Caco-2 (cell line): Measurements from ENCODE around the gene SCAF4. TPM values are rescaled to one million over a fixed set of nuclear protein-coding genes. Genes with fewer than 3 reads are reported as not detected.

Experiments used
- BruUV-seq: library from RNA; stranded (reverse); fragments of 400-500 nt; replicated peaks from 2 replicates; lab custom pipeline; 2021; lab: Mats Ljungman, UMichigan
- CTCF ChIA-PET: fragments of 300-600 bp; sonication (Branson Sonifier 250); formaldehyde crosslinking; loops from one replicate; lab custom pipeline; 2022; ENCODE audit warnings: antibody characterized with exemption; lab: Charles Lee
- POLR2A ChIA-PET: fragments of 300-600 bp; sonication (Branson Sonifier 250); formaldehyde crosslinking; loops from one replicate; lab custom pipeline; 2022; ENCODE audit warnings: antibody characterized with exemption; lab: Charles Lee
- DNase-seq, 2 experiments: peaks; one replicate each; pipeline versions ENCODE4 v3.0.0 to v3.0.0-alpha.2; 2020 to 2022
- H3K27me3 ChIP-seq: replicated peaks from 2 replicates; pipeline ENCODE4 v1.6.0; 2011; ENCODE audit warnings: low read length; ENCODE audit not compliant: control insufficient read depth, insufficient read depth
- H3K36me3 ChIP-seq: 2 replicates; pipeline ENCODE4 v1.5.1; 2011; ENCODE audit warnings: low read length; ENCODE audit not compliant: control insufficient read depth, insufficient read depth
- H3K4me1 ChIP-seq: fragments of 250-450 bp; sonication (Bioruptor Pico); 2 replicates; pipeline ENCODE4 v1.5.1; 2020; ENCODE audit warnings: mild to moderate bottlenecking
- H3K4me3 ChIP-seq: 2 replicates; pipeline ENCODE4 v1.5.1; 2011; ENCODE audit warnings: low read depth, mild to moderate bottlenecking, control low read depth, low read length
- H3K9me3 ChIP-seq: fragments of 250-450 bp; sonication (Bioruptor Pico); 2 replicates; pipeline ENCODE4 v1.5.1; 2020; ENCODE audit warnings: mild to moderate bottlenecking, moderate library complexity
- H3K27ac Mint-ChIP-seq: one replicate; pipeline ENCODE4 v1.8.0; 2022; ENCODE audit warnings: mixed read lengths; ENCODE audit not compliant: unreplicated experiment
- H3K27me3 Mint-ChIP-seq: one replicate; pipeline ENCODE4 v1.8.0; 2022; ENCODE audit warnings: mixed read lengths; ENCODE audit not compliant: insufficient read depth, unreplicated experiment
- H3K36me3 Mint-ChIP-seq: one replicate; pipeline ENCODE4 v1.8.0; 2022; ENCODE audit warnings: mild to moderate bottlenecking, mixed read lengths; ENCODE audit not compliant: insufficient read depth, unreplicated experiment
- H3K4me1 Mint-ChIP-seq: one replicate; pipeline ENCODE4 v1.8.0; 2022; ENCODE audit warnings: low read depth, mixed read lengths; ENCODE audit not compliant: unreplicated experiment
- H3K4me3 Mint-ChIP-seq: one replicate; pipeline ENCODE4 v1.8.0; 2022; ENCODE audit warnings: mild to moderate bottlenecking, moderate library complexity, mixed read lengths; ENCODE audit not compliant: unreplicated experiment
- H3K9me3 Mint-ChIP-seq: one replicate; pipeline ENCODE4 v1.8.0; 2022; ENCODE audit warnings: mixed read lengths; ENCODE audit not compliant: unreplicated experiment
- intact Hi-C: fragments of 100-400 bp; cut with micrococcal nuclease; formaldehyde crosslinking; loops from one replicate; pipeline ENCODE4 v1.10.0; 2022; ENCODE audit not compliant: unreplicated experiment
- total RNA-seq: library from RNA; stranded (reverse); gene quantifications from 2 replicates; pipeline ENCODE4 v1.2.3, GENCODE V29; 2022
- TF ChIP-seq, protein P1 (sequence below), 2 experiments: fragments of 200-600 bp in 1 of 2; IDR thresholded peaks; 1 replicate in 1 of 2; 2 replicates in 1 of 2; pipeline versions ENCODE4 v1.5.1 to v1.8.0; 2011 to 2022; ENCODE audit warnings: antibody characterized with exemption in 1 of 2, control low read depth in 1 of 2, inconsistent platforms in 1 of 2, low read depth in 1 of 2, low read length in 1 of 2, mild to moderate bottlenecking in 1 of 2, moderate library complexity in 1 of 2; ENCODE audit not compliant: insufficient read depth in 1 of 2, severe bottlenecking in 1 of 2, unreplicated experiment in 1 of 2

Gene SCAF4
- total RNA-seq, 1 experiment from 2014 or later = 50.2 TPM

- Mint-ChIP-seq H3K27ac (no peak overlapping the region), H3K9me3 (no peaks in the 10 kb centered on the region)
- CTCF ChIA-PET = no interaction called here
Measured at GRCh38 chr21:31687108-31687507, 44.8 kb downstream of the SCAF4 start.

DNA sequence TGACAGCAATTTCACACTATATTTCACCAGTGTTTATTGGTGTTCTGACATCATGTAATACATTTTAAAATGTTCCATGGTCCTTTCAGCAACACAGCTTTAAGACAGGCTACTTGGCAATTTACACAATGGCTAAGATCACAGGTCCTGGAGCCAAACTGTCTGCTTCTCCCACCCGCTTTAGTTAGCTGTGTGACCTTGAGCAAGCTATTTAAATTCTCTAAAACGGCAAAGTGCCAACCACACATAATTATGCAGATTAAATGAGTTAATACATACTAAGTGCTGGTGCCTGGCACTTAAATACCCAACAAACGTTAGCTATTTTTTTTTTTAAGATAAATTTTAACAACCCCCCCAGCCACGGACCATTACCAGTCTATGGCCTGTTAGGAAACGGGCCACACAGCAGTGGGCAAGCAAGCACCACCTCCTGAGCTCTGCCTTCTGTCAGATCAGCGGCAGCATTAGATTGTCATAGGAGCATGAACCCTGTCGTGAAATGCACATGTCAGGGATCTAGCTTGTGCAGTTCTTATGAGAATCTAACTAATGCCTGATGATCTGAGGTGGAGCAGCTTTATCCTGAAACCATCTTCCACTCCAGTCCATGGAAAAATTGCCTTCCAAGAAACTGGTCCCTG is 45.5 kb downstream of the SCAF4 start:
- peaks cover 91% of the 10 kb centered on the region for H3K36me3 Mint-ChIP-seq
- BruUV-seq = no TSS peak

More at GRCh38 chr21:31687108-31687507, 44.8 kb downstream of the SCAF4 start:
- no peaks in the 10 kb centered on the region for H3K4me1 Mint-ChIP-seq
- POLR2A ChIA-PET = no interaction called here
- no peak overlapping the region for H3K4me3 Mint-ChIP-seq
- intact Hi-C loops = no loop called here
- H3K27me3 ChIP-seq = no peaks in the 10 kb centered on the region
- TF ChIP-seq, protein P1, sequence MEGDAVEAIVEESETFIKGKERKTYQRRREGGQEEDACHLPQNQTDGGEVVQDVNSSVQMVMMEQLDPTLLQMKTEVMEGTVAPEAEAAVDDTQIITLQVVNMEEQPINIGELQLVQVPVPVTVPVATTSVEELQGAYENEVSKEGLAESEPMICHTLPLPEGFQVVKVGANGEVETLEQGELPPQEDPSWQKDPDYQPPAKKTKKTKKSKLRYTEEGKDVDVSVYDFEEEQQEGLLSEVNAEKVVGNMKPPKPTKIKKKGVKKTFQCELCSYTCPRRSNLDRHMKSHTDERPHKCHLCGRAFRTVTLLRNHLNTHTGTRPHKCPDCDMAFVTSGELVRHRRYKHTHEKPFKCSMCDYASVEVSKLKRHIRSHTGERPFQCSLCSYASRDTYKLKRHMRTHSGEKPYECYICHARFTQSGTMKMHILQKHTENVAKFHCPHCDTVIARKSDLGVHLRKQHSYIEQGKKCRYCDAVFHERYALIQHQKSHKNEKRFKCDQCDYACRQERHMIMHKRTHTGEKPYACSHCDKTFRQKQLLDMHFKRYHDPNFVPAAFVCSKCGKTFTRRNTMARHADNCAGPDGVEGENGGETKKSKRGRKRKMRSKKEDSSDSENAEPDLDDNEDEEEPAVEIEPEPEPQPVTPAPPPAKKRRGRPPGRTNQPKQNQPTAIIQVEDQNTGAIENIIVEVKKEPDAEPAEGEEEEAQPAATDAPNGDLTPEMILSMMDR (IDR thresholded peaks at IDR 0.05; ENCODE audit: insufficient read depth in 1 of 2, low read depth in 1 of 2, low read length in 1 of 2, severe bottlenecking in 1 of 2, unreplicated experiment in 1 of 2) = no peak
- DNase-seq = no peak
- no peaks in the 10 kb centered on the region for H3K9me3 ChIP-seq
- BruUV-seq = no TSS peak
- H3K36me3 ChIP-seq = no peaks in the 10 kb centered on the region; the same call in none of the 2 replicates
- H3K36me3 Mint-ChIP-seq = peaks cover 88% of the 10 kb centered on the region
- no peak overlapping the region for H3K4me3 ChIP-seq
- H3K4me1 ChIP-seq = no peaks in the 10 kb centered on the region
- no peaks in the 10 kb centered on the region for H3K27me3 Mint-ChIP-seq

DNA sequence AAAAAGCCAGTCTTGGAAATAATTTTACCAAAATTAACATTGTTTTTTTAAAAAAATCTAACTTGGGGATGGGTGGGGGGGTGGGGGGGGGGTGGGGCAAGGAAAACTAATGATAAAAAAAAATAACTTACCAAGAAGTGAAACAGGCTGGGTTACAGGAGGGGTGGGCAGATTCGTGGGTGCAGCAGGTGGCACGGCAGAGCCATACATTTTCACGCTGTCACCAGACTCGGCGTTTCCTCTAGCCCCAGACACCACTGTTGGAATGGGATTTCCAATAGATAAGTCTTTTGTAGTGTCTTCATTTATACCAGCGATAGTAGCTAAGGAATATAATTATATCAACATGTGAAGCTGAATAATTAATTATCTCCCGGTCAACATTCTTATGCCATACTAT is 47.0 kb downstream of the SCAF4 start:
- BruUV-seq = no TSS peak
- TF ChIP-seq, protein P1 (IDR thresholded peaks at IDR 0.05; ENCODE audit: insufficient read depth in 1 of 2, low read depth in 1 of 2, low read length in 1 of 2, severe bottlenecking in 1 of 2, unreplicated experiment in 1 of 2) = no peak
- Histone ChIP-seq H3K36me3 (no peaks in the 10 kb centered on the region; the same call in none of the 2 replicates), H3K4me3 (no peak overlapping the region), H3K27me3 (no peaks in the 10 kb centered on the region), H3K9me3 (no peaks in the 10 kb centered on the region), H3K4me1 (no peaks in the 10 kb centered on the region)
- CTCF ChIA-PET = no interaction called here
- Mint-ChIP-seq H3K27me3 (no peaks in the 10 kb centered on the region), H3K4me3 (no peak overlapping the region), H3K9me3 (no peaks in the 10 kb centered on the region), H3K27ac (no peak overlapping the region), H3K36me3 (peaks cover 79% of the 10 kb centered on the region), H3K4me1 (no peaks in the 10 kb centered on the region)
- POLR2A ChIA-PET = no interaction called here
- intact Hi-C loops = no loop called here
- no peak for DNase-seq

More for the DNA sequence above, 45.5 kb downstream of the SCAF4 start:
- Mint-ChIP-seq H3K4me3 (no peak overlapping the region), H3K27me3 (no peaks in the 10 kb centered on the region), H3K4me1 (no peaks in the 10 kb centered on the region), H3K9me3 (no peaks in the 10 kb centered on the region), H3K27ac (no peak overlapping the region)
- intact Hi-C loops = no loop called here
- H3K36me3 ChIP-seq = no peaks in the 10 kb centered on the region; the same call in none of the 2 replicates
- ChIA-PET CTCF (no interaction called here), POLR2A (no interaction called here)
- no peaks in the 10 kb centered on the region for H3K27me3 ChIP-seq
- no peak overlapping the region for H3K4me3 ChIP-seq
- DNase-seq = no peak
- no peaks in the 10 kb centered on the region for H3K4me1 ChIP-seq
- TF ChIP-seq, protein P1 (IDR thresholded peaks at IDR 0.05; ENCODE audit: insufficient read depth in 1 of 2, low read depth in 1 of 2, low read length in 1 of 2, severe bottlenecking in 1 of 2, unreplicated experiment in 1 of 2) = no peak
- no peaks in the 10 kb centered on the region for H3K9me3 ChIP-seq
